ENCODE data around the gene MAGOHB. TPM values are rescaled to one million over a fixed set of nuclear protein-coding genes. Genes with fewer than 3 reads are reported as not detected.

The MAGOHB gene
- total RNA-seq, 1 donor from 2014 or later: 38.7 TPM

DNA sequence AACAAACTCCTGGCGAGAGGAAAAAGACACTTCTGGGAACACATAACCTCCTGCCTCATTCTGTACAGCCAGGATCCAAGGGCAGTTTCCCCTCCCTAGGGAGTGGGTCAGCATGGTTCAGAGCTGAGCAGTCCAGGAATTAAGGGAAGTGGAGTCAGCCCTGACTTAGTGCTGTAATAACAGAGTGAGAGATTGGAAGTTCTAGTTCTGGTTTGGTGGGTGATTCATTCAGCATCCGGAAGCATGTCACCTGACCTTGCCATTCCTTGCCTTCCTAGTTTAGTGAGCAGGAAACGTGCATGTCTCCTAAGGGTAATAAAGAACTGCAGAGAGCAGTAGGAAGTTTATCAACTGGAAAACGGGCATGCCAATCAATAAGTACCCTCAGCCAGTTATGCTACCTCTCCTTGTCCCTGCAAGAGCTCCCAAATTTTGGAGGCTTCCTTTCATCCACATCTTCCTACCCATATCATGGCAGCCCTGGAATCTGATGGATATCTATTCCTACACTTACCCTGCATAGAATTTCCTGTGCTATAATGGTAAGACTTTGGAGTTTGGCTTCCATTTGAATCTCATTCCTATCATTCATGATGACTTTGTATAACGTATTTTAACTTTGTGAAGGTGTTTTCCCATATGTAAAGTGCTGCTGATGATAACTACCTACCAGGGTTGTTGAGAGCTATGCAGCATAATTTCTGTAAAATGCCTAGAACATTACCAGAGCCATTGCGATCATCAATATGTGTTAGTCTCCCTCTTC, 28.5 kb upstream of the MAGOHB start:
- Mint-ChIP-seq H3K36me3 (peaks cover 12% of the 10 kb centered on the region), H3K4me1 (peaks cover under 1% of the 10 kb centered on the region), H3K27ac (no peak overlapping the region), H3K4me3 (no peak overlapping the region), H3K27me3 (ENCODE audit: low read depth) (no peaks in the 10 kb centered on the region), H3K9me3 (peaks cover 23% of the 10 kb centered on the region)
- no peak for DNase-seq (ENCODE audit: low spot score in 2 of 2, unreplicated experiment in 2 of 2)
- TF ChIP-seq, protein P1, sequence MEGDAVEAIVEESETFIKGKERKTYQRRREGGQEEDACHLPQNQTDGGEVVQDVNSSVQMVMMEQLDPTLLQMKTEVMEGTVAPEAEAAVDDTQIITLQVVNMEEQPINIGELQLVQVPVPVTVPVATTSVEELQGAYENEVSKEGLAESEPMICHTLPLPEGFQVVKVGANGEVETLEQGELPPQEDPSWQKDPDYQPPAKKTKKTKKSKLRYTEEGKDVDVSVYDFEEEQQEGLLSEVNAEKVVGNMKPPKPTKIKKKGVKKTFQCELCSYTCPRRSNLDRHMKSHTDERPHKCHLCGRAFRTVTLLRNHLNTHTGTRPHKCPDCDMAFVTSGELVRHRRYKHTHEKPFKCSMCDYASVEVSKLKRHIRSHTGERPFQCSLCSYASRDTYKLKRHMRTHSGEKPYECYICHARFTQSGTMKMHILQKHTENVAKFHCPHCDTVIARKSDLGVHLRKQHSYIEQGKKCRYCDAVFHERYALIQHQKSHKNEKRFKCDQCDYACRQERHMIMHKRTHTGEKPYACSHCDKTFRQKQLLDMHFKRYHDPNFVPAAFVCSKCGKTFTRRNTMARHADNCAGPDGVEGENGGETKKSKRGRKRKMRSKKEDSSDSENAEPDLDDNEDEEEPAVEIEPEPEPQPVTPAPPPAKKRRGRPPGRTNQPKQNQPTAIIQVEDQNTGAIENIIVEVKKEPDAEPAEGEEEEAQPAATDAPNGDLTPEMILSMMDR (IDR thresholded peaks at IDR 0.05; ENCODE audit: unreplicated experiment): no peak

DNA sequence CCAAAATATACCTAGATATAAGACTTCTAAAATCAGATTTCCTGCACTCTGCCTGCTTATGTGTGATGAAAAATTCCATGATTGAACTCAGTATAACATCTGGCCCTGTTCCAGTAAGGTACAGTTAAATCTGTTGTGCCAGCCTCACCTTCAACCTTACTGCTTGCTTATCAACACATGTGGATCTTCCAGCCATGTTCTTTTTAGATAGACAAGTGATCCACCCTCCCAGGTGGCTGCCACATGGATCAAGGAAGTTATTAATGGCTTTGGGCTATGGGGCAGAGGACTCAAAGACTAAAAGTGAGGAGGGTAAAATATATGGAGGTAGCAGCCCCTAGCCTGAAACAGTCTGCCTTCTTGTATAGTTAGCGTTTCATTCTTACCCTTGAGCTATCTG, 25.3 kb upstream of the MAGOHB start:
- peaks cover 10% of the 10 kb centered on the region for H3K4me1 Mint-ChIP-seq
- no peak overlapping the region for H3K4me3 Mint-ChIP-seq
- DNase-seq (ENCODE audit: low spot score in 2 of 2, unreplicated experiment in 2 of 2): no peak
- H3K36me3 Mint-ChIP-seq: no peaks in the 10 kb centered on the region
- H3K9me3 Mint-ChIP-seq: no peaks in the 10 kb centered on the region
- TF ChIP-seq, protein P1 (IDR thresholded peaks at IDR 0.05; ENCODE audit: unreplicated experiment): no peak
- no peaks in the 10 kb centered on the region for H3K27me3 Mint-ChIP-seq (ENCODE audit: low read depth)
- H3K27ac Mint-ChIP-seq: no peak overlapping the region

DNA sequence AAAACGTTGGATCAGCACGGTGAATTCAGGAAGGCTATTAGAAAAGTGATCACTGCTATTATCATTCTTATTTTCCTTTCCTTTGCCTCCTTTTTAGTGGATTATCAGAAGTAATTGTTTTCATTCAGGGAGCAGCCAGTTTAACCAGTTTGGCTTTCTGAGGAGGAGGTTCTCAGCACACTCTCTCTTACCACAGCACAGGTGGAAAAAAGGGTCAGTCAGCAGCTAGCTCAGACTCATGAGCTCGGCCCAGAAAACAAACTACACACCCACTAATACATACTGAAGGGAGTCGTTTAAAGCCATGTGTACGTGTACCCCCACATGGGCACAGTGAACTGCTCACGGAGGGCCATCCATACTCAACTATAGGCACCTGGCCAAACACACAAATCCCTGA, 23.2 kb upstream of the MAGOHB start:
- Mint-ChIP-seq H3K27ac (peak overlapping the region; percentile 52), H3K9me3 (no peaks in the 10 kb centered on the region), H3K36me3 (no peaks in the 10 kb centered on the region)

DNA sequence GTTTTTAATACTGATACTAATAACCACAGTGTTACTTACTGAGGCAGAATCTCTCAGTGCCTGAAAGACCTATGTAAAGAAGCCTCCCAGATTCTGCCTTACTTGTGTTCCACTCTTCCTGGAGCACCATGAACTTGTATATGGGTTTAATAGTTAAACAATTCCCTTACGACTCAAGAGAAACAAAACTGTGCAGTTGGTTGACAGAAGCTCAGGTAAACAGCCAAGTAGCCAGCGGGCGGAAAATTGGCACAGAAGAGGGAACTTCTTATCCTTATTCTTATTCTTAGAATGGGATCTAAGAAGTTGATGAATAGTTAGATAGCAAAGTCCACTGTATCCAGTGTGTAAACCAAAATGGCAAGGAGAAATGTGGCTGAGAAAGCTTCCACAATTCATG, 22.7 kb upstream of the MAGOHB start:
- Mint-ChIP-seq H3K4me1 (peaks cover 10% of the 10 kb centered on the region), H3K27ac (peak overlapping the region; percentile 52), H3K36me3 (no peaks in the 10 kb centered on the region), H3K27me3 (ENCODE audit: low read depth) (no peaks in the 10 kb centered on the region), H3K4me3 (no peak overlapping the region), H3K9me3 (no peaks in the 10 kb centered on the region)
- TF ChIP-seq, protein P1 (IDR thresholded peaks at IDR 0.05; ENCODE audit: unreplicated experiment): no peak
- DNase-seq (ENCODE audit: low spot score in 2 of 2, unreplicated experiment in 2 of 2): no peak

More for the DNA sequence above, 23.2 kb upstream of the MAGOHB start:
- no peaks in the 10 kb centered on the region for H3K27me3 Mint-ChIP-seq (ENCODE audit: low read depth)
- H3K4me3 Mint-ChIP-seq: no peak overlapping the region
- TF ChIP-seq, protein P1 (IDR thresholded peaks at IDR 0.05; ENCODE audit: unreplicated experiment): no peak
- peaks cover 10% of the 10 kb centered on the region for H3K4me1 Mint-ChIP-seq
- no peak for DNase-seq (ENCODE audit: low spot score in 2 of 2, unreplicated experiment in 2 of 2)

DNA sequence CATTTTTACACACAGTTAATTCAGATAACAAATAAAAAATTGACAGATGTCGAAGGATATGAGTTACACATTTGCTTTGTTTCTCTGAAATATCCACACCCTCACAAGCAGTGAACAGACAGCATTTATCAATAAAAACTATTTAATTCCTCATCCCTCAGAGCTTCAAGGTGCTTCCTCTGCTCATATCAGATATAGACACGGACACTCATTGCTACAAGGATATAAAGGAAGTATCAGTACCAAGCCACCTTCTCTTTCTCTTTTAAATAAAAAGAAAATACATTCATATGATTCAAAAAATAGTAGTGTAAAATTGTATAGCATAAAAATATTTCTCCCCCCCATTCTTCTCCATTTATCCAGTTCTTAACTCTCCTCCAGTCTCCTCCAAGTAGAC, 21.9 kb upstream of the MAGOHB start:
- H3K27me3 Mint-ChIP-seq (ENCODE audit: low read depth): no peaks in the 10 kb centered on the region
- no peak overlapping the region for H3K27ac Mint-ChIP-seq
- H3K4me3 Mint-ChIP-seq: no peak overlapping the region
- TF ChIP-seq, protein P1 (IDR thresholded peaks at IDR 0.05; ENCODE audit: unreplicated experiment): no peak
- no peaks in the 10 kb centered on the region for H3K9me3 Mint-ChIP-seq
- peaks cover 10% of the 10 kb centered on the region for H3K4me1 Mint-ChIP-seq
- no peaks in the 10 kb centered on the region for H3K36me3 Mint-ChIP-seq
- DNase-seq (ENCODE audit: low spot score in 2 of 2, unreplicated experiment in 2 of 2): no peak
